ENCODE measurements around the gene UPF2.

The UPF2 gene

GRCh38 chr10:11927746-11928145 is 114.9 kb downstream of the UPF2 start:
- Histone ChIP-seq H3K9me3 (no peaks in the 10 kb centered on the region), H3K4me3 (no peak overlapping the region), H3K36me3 (replicated peaks) (peaks cover 49% of the 10 kb centered on the region), H3K27me3 (ENCODE audit: low read depth) (no peaks in the 10 kb centered on the region), H3K4me1 (peaks cover 3% of the 10 kb centered on the region; the same call in 1 of the 2 replicates)
- DNase-seq (ENCODE audit: low spot score in 2 of 2) = no peak
- in situ Hi-C loops (cut with MboI; ENCODE audit: low sequenced_read_pairs) = no loop called here

GRCh38 chr10:11921800-11922392 is 120.7 kb downstream of the UPF2 start:
- Histone ChIP-seq H3K27me3 (ENCODE audit: low read depth) (no peaks in the 10 kb centered on the region), H3K9me3 (no peaks in the 10 kb centered on the region), H3K4me3 (no peak overlapping the region), H3K36me3 (replicated peaks) (peaks cover 32% of the 10 kb centered on the region), H3K4me1 (no peaks in the 10 kb centered on the region)
- no peak for DNase-seq (ENCODE audit: low spot score in 2 of 2)
- in situ Hi-C loops (cut with MboI; ENCODE audit: low sequenced_read_pairs) = no loop called here

GRCh38 chr10:11919271-11919670 is 123.3 kb downstream of the UPF2 start:
- no peak for DNase-seq (ENCODE audit: low spot score in 2 of 2)
- no peak overlapping the region for H3K4me3 ChIP-seq
- H3K27me3 ChIP-seq (ENCODE audit: low read depth) = no peaks in the 10 kb centered on the region
- H3K36me3 ChIP-seq (replicated peaks) = peaks cover 18% of the 10 kb centered on the region
- in situ Hi-C loops (cut with MboI; ENCODE audit: low sequenced_read_pairs) = no loop called here
- no peaks in the 10 kb centered on the region for H3K4me1 ChIP-seq
- H3K9me3 ChIP-seq = no peaks in the 10 kb centered on the region

GRCh38 chr10:11918384-11918783 is 124.2 kb downstream of the UPF2 start:
- in situ Hi-C loops (cut with MboI; ENCODE audit: low sequenced_read_pairs) = no loop called here
- DNase-seq (ENCODE audit: low spot score in 2 of 2) = no peak
- H3K36me3 ChIP-seq (replicated peaks) = peaks cover 18% of the 10 kb centered on the region
- H3K4me1 ChIP-seq = no peaks in the 10 kb centered on the region
- H3K27me3 ChIP-seq (ENCODE audit: low read depth) = no peaks in the 10 kb centered on the region
- no peaks in the 10 kb centered on the region for H3K9me3 ChIP-seq
- no peak overlapping the region for H3K4me3 ChIP-seq

- Histone ChIP-seq H3K4me3 (no peak overlapping the region), H3K27me3 (ENCODE audit: low read depth) (no peaks in the 10 kb centered on the region), H3K9me3 (no peaks in the 10 kb centered on the region), H3K36me3 (replicated peaks) (no peaks in the 10 kb centered on the region), H3K4me1 (no peaks in the 10 kb centered on the region)
- in situ Hi-C loops (cut with MboI; ENCODE audit: low sequenced_read_pairs) = no loop called here
- DNase-seq (ENCODE audit: low spot score in 2 of 2) = no peak
Observed at GRCh38 chr10:11913079-11913641, 129.4 kb downstream of the UPF2 start.

GRCh38 chr10:11910102-11910501 is 132.5 kb downstream of the UPF2 start:
- in situ Hi-C loops (cut with MboI; ENCODE audit: low sequenced_read_pairs) = no loop called here
- H3K9me3 ChIP-seq = no peaks in the 10 kb centered on the region
- no peak overlapping the region for H3K4me3 ChIP-seq
- H3K4me1 ChIP-seq = no peaks in the 10 kb centered on the region
- no peak for DNase-seq (ENCODE audit: low spot score in 2 of 2)
- no peaks in the 10 kb centered on the region for H3K36me3 ChIP-seq (replicated peaks)
- H3K27me3 ChIP-seq (ENCODE audit: low read depth) = no peaks in the 10 kb centered on the region

GRCh38 chr10:11909618-11910017 is 133.0 kb downstream of the UPF2 start:
- Histone ChIP-seq H3K27me3 (ENCODE audit: low read depth) (no peaks in the 10 kb centered on the region), H3K4me1 (no peaks in the 10 kb centered on the region), H3K4me3 (no peak overlapping the region), H3K9me3 (no peaks in the 10 kb centered on the region), H3K36me3 (replicated peaks) (no peaks in the 10 kb centered on the region)
- in situ Hi-C loops (cut with MboI; ENCODE audit: low sequenced_read_pairs) = no loop called here
- DNase-seq (ENCODE audit: low spot score in 2 of 2) = no peak

- Histone ChIP-seq H3K9me3 (no peaks in the 10 kb centered on the region), H3K4me3 (no peak overlapping the region), H3K4me1 (no peaks in the 10 kb centered on the region), H3K27me3 (ENCODE audit: low read depth) (no peaks in the 10 kb centered on the region), H3K36me3 (replicated peaks) (no peaks in the 10 kb centered on the region)
- in situ Hi-C loops (cut with MboI; ENCODE audit: low sequenced_read_pairs) = no loop called here
- DNase-seq (ENCODE audit: low spot score in 2 of 2) = no peak
Observed at GRCh38 chr10:11908991-11909390, 133.6 kb downstream of the UPF2 start.

GRCh38 chr10:11908536-11908935 is 134.1 kb downstream of the UPF2 start:
- Histone ChIP-seq H3K27me3 (ENCODE audit: low read depth) (no peaks in the 10 kb centered on the region), H3K36me3 (replicated peaks) (no peaks in the 10 kb centered on the region), H3K9me3 (no peaks in the 10 kb centered on the region), H3K4me1 (no peaks in the 10 kb centered on the region), H3K4me3 (no peak overlapping the region)
- in situ Hi-C loops (cut with MboI; ENCODE audit: low sequenced_read_pairs) = no loop called here
- no peak for DNase-seq (ENCODE audit: low spot score in 2 of 2)

- Histone ChIP-seq H3K9me3 (no peaks in the 10 kb centered on the region), H3K4me3 (no peak overlapping the region), H3K36me3 (replicated peaks) (no peaks in the 10 kb centered on the region), H3K4me1 (no peaks in the 10 kb centered on the region), H3K27me3 (ENCODE audit: low read depth) (no peaks in the 10 kb centered on the region)
- DNase-seq (ENCODE audit: low spot score in 2 of 2) = no peak
- in situ Hi-C loops (cut with MboI; ENCODE audit: low sequenced_read_pairs) = no loop called here
Observed at GRCh38 chr10:11907914-11908313, 134.7 kb downstream of the UPF2 start.

GRCh38 chr10:11906714-11907113 is 135.9 kb downstream of the UPF2 start:
- Histone ChIP-seq H3K4me3 (no peak overlapping the region), H3K4me1 (no peaks in the 10 kb centered on the region), H3K27me3 (ENCODE audit: low read depth) (no peaks in the 10 kb centered on the region), H3K9me3 (no peaks in the 10 kb centered on the region), H3K36me3 (replicated peaks) (no peaks in the 10 kb centered on the region)
- no peak for DNase-seq (ENCODE audit: low spot score in 2 of 2)
- in situ Hi-C loops (cut with MboI; ENCODE audit: low sequenced_read_pairs) = no loop called here

GRCh38 chr10:11902646-11903045 is 140.0 kb downstream of the UPF2 start:
- no peak overlapping the region for H3K4me3 ChIP-seq
- no peaks in the 10 kb centered on the region for H3K9me3 ChIP-seq
- no peaks in the 10 kb centered on the region for H3K36me3 ChIP-seq (replicated peaks)
- no peaks in the 10 kb centered on the region for H3K4me1 ChIP-seq
- in situ Hi-C loops (cut with MboI; ENCODE audit: low sequenced_read_pairs) = no loop called here
- no peaks in the 10 kb centered on the region for H3K27me3 ChIP-seq (ENCODE audit: low read depth)
- no peak for DNase-seq (ENCODE audit: low spot score in 2 of 2)

GRCh38 chr10:11901833-11902475 is 140.7 kb downstream of the UPF2 start:
- H3K27me3 ChIP-seq (ENCODE audit: low read depth) = no peaks in the 10 kb centered on the region
- no peak for DNase-seq (ENCODE audit: low spot score in 2 of 2)
- in situ Hi-C loops (cut with MboI; ENCODE audit: low sequenced_read_pairs) = no loop called here

GRCh38 chr10:11901454-11901832 is 141.2 kb downstream of the UPF2 start:
- DNase-seq (ENCODE audit: low spot score in 2 of 2) = no peak
- Histone ChIP-seq H3K27me3 (ENCODE audit: low read depth) (no peaks in the 10 kb centered on the region), H3K4me3 (no peak overlapping the region), H3K4me1 (no peaks in the 10 kb centered on the region), H3K9me3 (no peaks in the 10 kb centered on the region), H3K36me3 (replicated peaks) (no peaks in the 10 kb centered on the region)
- in situ Hi-C loops (cut with MboI; ENCODE audit: low sequenced_read_pairs) = no loop called here

More at GRCh38 chr10:11901833-11902475, 140.7 kb downstream of the UPF2 start:
- H3K9me3 ChIP-seq = no peaks in the 10 kb centered on the region
- H3K4me3 ChIP-seq = no peak overlapping the region
- no peaks in the 10 kb centered on the region for H3K36me3 ChIP-seq (replicated peaks)
- no peaks in the 10 kb centered on the region for H3K4me1 ChIP-seq

GRCh38 chr10:11901036-11901301 is 141.6 kb downstream of the UPF2 start:
- H3K4me1 ChIP-seq = no peaks in the 10 kb centered on the region
- no peaks in the 10 kb centered on the region for H3K9me3 ChIP-seq
- H3K36me3 ChIP-seq (replicated peaks) = no peaks in the 10 kb centered on the region
- H3K4me3 ChIP-seq = no peak overlapping the region
- no peaks in the 10 kb centered on the region for H3K27me3 ChIP-seq (ENCODE audit: low read depth)
- no peak for DNase-seq (ENCODE audit: low spot score in 2 of 2)
- in situ Hi-C loops (cut with MboI; ENCODE audit: low sequenced_read_pairs) = no loop called here

All from HAP-1 (cell line).